GM19397 (cell line): ENCODE results near the gene MRGPRX2.
A peak's percentile ranks its signal among the peaks of the same experiment; 100 is the strongest.

Experiments used
- ATAC-seq: cut with Tn5 transposase; IDR thresholded peaks from one replicate; pipeline ENCODE4 v1.9.1; 2021; ENCODE audit warnings: mild to moderate bottlenecking, moderate library complexity; ENCODE audit not compliant: unreplicated experiment

MRGPRX2 gene

DNA sequence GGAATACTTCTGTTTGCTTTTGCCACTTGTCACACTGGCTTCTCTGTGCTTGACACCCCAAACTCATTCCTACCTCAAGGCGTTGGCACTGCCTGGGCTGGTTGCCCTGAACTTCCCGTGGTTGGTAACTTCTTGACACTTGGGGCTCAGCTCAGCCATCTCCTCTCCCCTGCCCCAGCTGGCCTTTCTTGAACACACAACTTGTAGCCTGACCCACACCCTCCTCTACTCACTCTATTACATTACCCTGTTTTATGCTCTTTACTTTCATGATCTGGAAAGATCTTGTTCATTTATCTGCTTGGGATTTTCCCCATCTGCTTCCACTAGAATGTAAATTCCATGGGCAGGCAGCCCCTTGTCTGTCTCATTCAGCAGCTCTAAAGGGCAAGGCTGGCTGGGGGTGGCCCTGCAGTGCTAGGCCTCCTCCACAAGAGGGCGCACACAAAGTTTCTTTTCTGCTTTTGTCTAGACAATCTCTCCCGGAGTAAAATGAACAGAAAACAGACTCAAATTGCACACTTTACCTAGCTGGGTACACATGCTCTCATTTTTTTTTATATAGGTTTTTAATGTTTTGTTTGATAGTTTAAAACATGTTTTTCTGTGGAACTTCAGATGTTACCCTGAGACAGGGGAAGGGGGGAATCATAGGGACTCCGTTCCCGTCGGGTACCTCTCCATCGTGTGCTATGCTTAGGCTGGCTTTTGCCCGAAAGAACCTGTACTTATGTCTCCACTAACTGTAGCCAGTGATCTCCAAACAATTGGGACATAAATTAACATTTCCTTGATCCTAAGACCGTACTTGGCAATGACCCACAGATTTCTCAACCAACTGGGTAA lies 16.4 kb upstream of the MRGPRX2 start:
- no peak for ATAC-seq

DNA sequence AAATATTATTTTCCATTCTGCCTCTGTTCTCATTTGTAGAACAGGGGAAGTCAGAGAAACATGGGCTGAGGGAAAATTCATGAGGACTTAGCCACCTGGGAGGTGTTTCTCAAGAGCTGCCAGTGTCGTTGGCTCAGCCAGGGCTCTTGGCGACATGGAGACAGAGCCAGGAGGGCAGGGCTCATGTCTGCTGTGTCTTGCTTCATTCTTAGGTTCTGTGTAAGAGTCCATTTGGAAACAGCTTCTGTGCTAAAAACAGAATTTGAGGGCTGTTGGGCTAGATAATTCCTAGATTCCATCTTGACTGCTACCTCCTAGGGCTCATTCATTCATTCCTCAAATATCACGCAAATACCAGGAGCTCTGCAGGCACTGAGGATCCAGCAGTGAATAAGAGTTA lies 15.1 kb upstream of the MRGPRX2 start:
- ATAC-seq, result no peak

DNA sequence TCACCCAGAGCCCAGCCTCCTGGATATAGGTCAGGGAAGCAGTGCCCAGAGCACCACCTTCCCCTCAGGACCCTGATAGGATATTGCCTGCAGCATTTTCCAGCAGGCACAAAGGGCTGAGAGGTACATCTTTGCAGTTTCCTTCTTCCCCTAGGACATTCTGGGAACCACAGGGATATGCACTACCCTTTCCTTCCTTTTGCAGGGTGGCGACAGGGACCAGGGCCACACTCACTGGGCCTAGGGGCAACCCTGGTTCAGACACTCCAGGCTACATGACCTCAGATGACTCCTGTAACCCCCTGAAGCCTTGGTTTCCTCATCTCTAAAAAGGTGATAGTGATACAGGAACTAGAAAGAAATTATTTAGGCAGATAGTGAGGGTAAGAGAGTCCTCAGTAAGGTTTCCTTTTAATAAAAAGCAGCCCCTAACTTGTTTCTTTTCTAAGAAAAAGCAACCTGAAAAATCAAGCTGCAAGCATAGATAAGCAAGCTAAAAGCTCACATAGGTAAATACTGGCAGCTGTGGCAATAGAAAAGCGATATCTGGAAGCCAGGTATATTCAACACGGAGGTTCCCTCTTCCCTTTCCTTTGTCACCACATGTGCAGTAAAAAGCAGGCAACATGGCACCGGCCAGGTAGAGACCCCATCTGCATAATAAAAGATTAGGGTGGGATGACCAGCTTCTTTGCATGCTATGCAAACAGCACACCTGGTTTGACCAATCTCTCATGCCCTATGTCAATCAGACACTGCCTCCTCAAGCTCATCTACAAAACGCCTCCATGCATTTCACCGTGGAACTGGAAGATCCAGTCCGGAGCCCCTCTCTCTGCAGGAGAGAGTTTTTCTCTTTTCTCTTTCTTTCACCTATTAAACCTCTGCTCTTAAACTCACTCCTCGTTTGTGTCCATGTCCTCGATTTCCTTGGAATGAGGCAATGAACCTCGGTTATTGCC lies 13.2 kb upstream of the MRGPRX2 start:
- no peak for ATAC-seq

DNA sequence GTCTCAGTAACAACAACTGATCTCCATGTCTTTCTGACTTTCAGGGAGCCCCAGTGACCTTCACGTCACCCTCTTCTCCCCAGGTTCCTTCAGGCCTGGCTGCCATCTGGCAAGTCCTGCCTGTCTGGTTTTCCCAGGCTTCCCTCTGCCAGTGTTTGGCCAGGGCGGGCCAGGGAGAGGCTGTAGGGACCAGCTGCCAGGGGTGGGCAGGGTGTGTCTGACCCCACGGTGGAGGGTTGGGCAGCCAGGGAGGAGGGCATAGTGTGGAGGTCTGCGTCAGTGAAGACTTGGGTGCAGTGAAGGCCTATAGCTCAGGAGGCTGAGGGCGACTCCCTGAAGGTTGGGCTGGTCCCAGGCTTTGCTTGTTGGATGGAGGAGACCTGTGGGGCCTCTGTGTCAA lies 11.9 kb upstream of the MRGPRX2 start:
- no peak for ATAC-seq

DNA sequence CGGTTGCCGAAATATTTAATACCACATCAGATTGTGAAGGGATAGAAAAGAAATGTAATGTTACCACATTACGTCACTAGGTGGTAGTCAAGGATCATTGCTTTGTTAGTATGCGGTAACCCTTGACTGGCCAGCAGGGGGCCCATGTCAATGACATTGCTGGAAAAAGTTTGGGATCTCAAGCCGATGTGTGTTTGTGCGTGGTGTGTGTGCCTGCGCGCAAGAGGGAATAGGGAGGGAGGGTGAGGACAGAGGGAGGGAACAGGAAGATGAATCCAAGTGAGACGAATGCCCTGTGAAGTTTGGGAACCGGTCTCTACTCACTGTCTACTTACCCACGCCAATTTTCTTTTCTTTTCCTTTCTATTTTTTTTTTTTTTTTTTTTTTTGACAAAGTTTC lies 10.7 kb upstream of the MRGPRX2 start:
- peak; percentile 85 for ATAC-seq

DNA sequence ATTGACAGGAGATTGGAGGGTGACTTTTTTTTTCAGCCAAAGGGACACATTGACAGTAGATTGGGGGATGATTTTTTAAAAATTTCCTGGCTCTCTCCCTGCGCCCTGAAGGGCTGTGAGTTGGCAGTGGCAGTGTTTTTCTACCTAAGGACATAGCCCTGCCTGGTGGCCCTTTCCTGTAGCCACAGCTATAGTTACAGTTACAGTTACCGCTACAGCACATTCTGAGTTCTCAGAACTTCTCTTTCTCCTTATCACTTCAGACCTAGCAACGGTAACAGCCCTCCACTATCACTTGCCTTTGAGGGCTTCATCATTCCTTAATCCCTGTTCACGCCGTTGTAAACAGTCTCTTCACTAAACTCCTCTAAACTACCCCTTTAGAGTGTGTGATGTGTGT lies 684 bp downstream of the MRGPRX2 start:
- ATAC-seq, result no peak

DNA sequence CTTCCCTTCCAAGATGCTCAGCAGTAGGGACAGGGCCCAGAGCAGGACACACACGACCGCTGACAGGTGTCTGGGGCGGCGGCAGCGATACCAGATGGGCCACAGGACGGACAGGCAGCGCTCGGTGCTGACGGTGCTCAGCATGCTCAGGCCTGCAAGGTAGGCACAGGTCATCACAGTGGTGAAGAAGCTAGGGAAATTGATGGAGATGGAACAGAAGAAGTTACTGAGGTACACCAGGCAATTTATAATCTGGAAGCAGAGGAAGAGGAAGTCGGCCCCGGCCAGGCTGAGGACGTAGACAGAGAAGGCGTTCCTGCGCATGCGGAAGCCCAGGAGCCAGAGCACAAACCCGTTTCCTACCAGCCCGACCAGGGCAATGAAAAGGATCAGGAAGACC lies 4.6 kb downstream of the MRGPRX2 start:
- ATAC-seq, result no peak

DNA sequence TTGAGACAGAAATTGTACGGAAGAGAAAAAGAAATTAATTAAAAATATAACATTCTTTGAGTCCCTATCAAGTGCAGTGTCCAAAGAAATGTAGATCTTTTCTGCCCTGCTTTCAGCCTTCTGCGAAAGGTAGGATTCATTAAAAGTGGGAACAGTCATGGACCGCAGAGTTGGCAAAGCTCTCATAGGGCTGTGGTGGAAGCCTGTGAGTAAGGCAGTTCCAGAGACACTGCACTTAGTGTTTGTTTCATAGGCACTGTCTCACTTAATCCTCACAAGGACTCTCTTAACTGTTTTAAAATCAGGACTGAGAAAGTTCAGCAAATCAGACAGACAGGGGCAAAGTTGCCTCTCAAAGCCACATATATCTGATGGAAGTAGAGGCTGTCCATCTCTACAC lies 5.5 kb downstream of the MRGPRX2 start:
- ATAC-seq, result no peak

DNA sequence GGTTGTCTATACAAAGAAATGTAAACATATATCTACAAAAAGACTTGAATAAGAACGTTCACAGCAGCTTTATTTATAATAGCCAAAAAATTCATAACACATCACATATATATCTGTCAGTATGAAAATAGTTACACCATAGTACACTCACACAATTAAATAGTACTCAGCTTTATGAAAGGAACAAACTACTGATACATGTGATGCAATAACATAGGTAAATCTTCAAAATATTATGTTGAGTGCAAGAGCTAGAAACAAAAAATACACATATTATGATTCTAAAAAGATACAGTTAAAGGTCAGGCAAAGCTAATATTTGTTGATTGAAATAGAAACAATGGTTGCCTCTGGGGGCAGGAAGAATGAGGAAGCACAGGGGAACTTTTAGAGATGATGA lies 6.6 kb downstream of the MRGPRX2 start:
- ATAC-seq, result no peak

DNA sequence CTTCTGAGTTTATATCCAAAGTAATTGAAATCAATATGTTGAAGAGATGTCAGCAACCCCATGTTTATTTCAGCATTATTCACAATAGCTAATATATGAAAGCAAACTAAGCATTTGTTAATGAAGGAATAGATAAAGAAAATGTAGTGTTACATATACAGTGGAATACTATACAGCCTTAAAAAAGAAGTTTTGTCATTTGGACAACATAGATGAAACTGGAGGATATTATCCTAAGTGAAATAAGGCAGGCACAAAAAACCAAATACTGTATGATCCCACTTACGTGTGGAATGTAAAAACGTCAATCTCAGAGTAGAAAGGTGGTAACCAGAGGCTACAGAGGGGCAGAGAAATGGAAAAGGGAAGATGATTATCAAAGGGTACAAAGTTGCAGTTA lies 10.2 kb downstream of the MRGPRX2 start:
- ATAC-seq, result no peak

DNA sequence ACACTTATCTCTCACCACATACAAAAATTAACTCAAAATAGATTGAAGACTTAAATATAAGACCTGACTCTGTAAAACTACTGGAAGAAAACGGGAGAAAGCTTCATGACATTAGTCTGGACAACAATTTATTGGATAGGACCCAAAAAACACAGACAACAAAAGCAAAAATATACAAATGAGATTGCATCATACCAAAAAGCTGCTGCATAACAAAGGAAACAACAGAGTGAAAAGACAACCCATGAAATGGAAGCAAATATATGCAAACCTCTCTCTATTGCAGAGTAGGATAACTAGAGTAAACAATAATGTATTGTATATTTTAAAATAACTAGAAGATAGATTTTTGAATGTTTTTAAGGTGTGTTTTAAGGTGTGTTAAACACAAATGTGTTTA lies 11.2 kb downstream of the MRGPRX2 start:
- no peak for ATAC-seq

DNA sequence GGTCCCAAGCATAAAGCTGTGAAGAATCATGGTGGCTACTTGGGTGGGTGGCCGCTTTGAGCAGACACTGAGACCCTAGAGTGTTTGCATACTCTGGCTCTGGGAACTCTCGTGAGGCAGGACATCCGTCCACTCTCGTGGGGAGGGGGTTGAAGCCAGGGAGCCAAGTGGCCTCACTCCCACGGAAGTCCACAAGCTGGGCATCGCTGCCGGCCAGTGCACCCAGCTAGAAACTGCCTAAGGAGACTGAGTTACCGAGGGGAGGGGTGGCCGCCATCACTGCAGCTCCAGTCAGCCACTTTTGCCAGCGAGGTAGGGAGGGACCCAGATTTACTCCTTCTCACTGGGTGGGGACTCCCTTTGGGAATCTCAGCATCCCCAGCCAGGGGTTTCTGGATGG lies 20.5 kb downstream of the MRGPRX2 start:
- ATAC-seq, result no peak

DNA sequence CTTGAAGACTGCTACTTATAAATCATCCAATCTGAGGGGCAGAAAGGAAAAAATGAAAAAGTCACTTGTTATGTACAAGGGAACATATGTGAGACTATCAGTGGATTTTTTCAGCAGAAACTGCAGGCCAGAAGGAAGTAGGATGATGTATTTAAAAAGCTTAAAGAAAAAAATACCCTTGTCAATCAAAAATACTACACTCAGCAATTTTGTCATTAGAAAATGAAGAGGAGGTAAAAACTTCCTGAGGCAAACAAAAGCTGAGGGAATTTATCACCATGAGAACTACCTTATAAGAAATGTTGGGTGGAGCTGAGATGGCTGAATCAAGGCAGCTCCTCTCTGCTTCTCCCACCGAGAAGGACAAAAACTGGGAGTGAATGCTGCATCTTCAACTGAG lies 21.1 kb downstream of the MRGPRX2 start:
- ATAC-seq, result no peak

DNA sequence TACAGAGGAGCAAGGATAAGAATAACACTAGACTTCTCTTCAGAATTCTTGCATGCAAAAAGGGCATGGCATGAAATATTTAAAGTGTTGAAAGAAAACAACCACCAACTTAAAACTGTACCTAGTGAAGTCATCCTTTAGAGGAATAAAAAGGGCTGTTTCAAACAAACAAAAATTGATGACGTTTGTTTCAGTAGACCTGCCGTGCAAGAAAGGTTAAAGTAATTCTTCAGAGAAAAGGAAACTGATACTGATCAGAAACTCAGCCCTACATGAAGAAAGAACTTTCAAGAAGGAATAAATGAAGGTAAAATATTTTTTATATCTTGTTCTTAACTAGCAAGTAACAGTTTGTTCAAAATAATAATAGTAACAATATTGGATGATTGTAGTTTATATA lies 27.5 kb downstream of the MRGPRX2 start:
- no peak for ATAC-seq

DNA sequence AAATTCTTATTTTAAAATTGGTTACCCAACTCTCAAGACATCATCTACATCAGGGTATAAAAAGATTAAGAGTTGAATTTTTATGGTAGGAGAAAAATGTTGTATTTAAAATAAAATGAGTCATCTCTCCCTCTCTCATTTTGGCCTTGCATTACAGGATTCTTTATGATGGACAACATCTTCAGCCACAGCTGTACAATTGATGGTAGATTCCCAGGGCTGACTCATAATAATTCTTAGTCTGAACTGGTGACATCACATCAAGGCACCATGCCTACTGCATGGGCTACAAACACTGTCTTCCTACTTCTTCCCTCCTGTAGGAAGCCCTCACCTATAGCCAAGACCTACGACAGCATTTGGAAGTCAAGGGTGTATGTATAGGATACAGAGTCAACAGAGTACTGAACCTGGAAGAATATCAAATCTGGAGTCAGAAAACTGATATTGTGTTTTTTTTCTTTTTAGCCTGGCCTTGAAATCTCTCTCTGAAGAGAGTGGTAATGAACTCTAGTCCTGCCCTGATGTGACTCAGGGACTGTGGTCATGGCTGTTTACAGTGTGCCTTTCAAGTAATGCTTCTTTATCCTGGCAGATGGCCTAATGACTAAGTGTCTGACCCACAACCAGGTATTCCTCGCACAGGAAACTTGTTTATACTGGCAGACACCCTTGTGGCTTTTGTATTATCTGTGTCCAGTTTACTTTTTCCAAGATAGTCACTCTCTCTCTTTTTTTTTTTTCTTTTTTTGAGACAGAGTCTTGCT lies 32.5 kb downstream of the MRGPRX2 start:
- ATAC-seq, result no peak

DNA sequence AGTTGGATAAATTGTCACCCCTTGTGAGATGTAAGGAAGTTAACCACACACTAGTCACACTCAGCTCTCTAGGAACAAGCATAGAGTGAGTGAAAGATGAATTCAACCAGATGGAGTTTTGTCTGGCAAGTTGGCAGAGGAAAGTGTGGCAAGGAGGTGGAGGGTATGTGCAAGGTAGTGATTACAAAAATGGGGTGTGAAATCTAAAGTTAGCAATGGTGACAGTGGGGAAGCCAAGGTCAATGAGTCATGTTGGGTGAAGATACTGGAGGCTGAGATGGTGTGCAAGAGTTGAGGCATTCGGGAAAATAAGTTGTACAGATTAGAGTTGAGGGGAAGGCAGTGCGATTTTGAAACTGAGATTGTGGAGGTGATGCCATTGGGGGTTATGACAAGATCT lies 33.7 kb downstream of the MRGPRX2 start:
- no peak for ATAC-seq

DNA sequence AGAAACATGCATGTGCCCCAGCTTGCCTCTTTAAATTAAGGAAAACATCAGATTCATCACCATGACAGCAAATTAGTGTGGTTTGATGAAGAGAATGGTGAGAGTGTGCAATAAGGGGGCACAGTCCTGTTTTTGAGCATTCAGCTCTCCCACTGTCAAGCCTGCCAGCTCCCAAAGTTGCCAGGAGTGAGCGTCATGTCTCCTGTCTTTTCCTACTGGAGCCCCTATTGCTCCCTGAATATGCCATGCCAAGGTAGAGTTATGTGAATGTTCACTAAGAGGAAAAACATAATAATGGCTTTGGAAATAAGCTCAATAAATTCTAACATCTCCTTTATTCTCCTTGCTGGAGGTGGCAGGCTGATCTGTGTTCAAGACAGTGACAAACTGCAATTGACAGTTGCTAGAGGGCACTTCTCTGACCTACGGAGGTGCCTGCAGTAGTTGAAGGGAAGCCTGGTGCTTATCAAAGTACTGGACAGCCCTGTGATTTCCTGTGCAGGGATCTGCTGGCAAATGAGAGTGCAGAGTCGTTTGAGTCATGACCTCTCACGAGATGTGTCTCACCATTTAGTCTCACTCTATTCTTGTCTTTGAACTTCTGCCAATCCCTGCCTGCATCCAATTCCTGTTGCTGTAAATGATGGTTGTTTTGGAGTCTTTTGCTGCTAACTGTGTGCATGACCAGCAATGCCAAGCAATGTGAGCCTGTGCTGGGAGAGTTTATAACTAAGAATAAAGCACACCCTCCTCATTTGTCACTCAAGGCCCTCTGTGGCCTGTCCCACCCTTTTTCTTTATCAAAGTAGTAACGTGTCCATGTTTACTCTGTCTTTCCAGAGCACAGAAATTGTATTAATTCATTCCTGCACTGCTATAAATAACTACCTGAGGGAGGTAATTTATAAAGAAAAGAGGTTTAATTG lies 34.8 kb downstream of the MRGPRX2 start:
- no peak for ATAC-seq

DNA sequence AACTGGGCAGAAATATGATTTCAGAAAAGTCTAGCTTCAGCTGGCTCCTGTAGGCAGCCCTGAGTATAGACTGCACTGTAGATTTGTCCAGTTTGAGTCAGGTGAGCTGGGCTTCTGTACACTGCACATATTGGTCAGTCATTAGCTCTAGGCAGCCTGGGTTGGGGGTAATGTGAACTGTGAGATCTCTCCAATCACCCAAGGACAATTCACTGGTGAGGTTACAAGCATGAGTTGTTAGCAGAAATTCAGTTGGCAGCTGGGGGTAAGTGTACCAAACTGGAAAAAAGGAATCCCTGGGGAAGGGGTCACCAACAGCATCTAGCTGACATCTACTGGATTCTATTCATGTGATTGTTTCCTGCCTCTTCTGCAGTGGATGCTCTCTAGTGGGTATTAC lies 39.7 kb downstream of the MRGPRX2 start:
- ATAC-seq, result no peak

DNA sequence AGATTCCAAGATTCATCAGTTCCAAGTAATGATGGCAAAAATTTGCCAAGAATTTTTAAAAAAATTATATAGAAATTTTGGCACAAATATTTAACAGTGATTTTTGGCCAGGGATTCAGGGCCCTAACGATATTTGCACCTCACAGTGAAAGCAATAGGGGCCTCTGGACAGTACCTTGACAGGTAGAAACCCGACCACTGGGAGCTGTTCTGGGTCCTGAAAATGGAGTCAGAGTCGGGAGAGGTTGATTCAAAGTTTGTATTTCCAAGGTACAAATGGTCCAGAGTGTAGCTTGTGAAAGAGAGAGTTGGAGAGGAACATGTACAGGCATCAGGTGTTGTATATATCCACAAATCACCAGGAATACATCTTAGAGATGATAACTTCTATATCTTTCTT lies 41.6 kb downstream of the MRGPRX2 start:
- no peak for ATAC-seq

DNA sequence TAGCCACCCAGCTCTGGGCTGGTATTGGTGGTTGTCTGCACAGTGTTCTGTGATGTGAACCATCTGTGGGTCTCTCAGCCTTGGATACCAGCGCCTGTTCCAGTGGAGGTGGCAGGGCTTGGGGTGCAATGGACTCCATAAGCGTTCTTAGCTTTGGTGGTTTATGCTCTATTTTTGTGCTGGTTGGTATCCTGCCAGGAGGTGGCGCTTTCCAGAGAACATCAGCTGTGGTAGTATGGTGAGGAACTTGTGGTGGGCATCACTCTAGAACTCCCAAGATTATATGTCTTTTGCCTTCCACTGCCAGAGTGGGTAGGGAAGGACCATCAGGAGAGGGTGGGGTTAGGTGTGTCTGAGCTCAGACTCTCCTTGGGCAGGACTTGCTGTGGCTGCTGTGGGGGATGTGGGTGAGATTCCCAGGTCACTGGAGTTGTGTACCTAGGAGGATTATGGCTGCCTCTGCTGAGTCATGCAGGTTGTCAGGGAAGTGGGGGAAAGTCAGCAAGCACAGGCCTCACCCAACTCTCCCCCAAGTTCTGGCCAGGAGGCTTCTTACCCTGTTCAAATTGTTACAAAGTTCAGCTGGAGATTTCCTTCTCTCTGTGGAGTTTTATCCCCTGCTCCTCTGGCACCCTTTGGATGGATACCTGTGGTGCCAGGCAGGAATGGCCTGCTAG lies 47.2 kb downstream of the MRGPRX2 start:
- no peak for ATAC-seq
